GM12878 (cell line): ENCODE data around the gene RFLNA. TPM values are rescaled to one million over a fixed set of nuclear protein-coding genes. Genes with fewer than 3 reads are reported as not detected.

Source experiments
- ATAC-seq: fragments of 200-7000 bp; cut with Tn5 transposase; 3 replicates; pipeline ENCODE4 v1.9.1; 2020; ENCODE audit warnings: mild to moderate bottlenecking, moderate library complexity
- BruUV-seq: library from RNA; stranded (reverse); fragments of 400-500 nt; replicated peaks from 2 replicates; lab custom pipeline; 2021; lab: Mats Ljungman, UMichigan
- CTCF ChIA-PET: fragments of 300-600 bp; sonication (Branson Sonifier 250); formaldehyde crosslinking; extraction: SDS; loops from one replicate; lab custom pipeline; 2021; ENCODE audit warnings: inconsistent platforms; lab: Yijun Ruan, JAX
- POLR2A ChIA-PET: fragments of 350-600 bp; formaldehyde crosslinking; extraction: SDS; loops from one replicate; lab custom pipeline; 2021; ENCODE audit warnings: inconsistent platforms; lab: Charles Lee
- RAD21 ChIA-PET: fragments of 300-600 bp; sonication (Branson Sonifier 250); formaldehyde crosslinking; loops from one replicate; lab custom pipeline; 2023; ENCODE audit warnings: antibody characterized with exemption; ENCODE audit not compliant: unreplicated experiment; lab: Charles Lee
- SMC1A ChIA-PET: fragments of 300-600 bp; sonication (Branson Sonifier 250); formaldehyde crosslinking; loops from one replicate; lab custom pipeline; 2023; ENCODE audit not compliant: unreplicated experiment, uncharacterized antibody; lab: Charles Lee
- DNase-seq: peaks from one replicate; pipeline ENCODE4 v3.0.0-alpha.2; 2011; ENCODE audit warnings: low read depth, low spot score
- FAIRE-seq: peaks from 3 replicates; lab custom pipeline; 2011; peaks lifted over from hg19 to GRCh38; lab: Jason Lieb, UNC
- H2AFZ ChIP-seq: 2 replicates; pipeline ENCODE4 v1.6.0; 2011; ENCODE audit warnings: low read depth, low read length, control low read depth; ENCODE audit not compliant: control insufficient read depth
- H3K27ac ChIP-seq: 2 replicates; pipeline ENCODE4 v1.5.1; 2011; ENCODE audit warnings: control low read depth; ENCODE audit not compliant: control insufficient read depth, insufficient read depth
- H3K27me3 ChIP-seq, 2 experiments: replicated peaks in 1 of 2; 2 replicates each; pipeline versions ENCODE4 v1.6.0 to v1.6.1; 2011; ENCODE audit warnings: low read length in 1 of 2; ENCODE audit not compliant: control insufficient read depth in 2 of 2, insufficient read depth in 2 of 2
- H3K36me3 ChIP-seq, 2 experiments: 2 replicates each; pipeline ENCODE4 v1.5.1; 2011; ENCODE audit warnings: low read length in 1 of 2; ENCODE audit not compliant: control insufficient read depth in 2 of 2, insufficient read depth in 2 of 2
- H3K4me1 ChIP-seq: 2 replicates; pipeline ENCODE4 v1.6.1; 2011; ENCODE audit warnings: mild to moderate bottlenecking, low read length, moderate library complexity, mixed read lengths; ENCODE audit not compliant: control insufficient read depth, insufficient read depth
- H3K4me2 ChIP-seq: 2 replicates; pipeline ENCODE4 v1.6.0; 2011; ENCODE audit warnings: control low read depth; ENCODE audit not compliant: control insufficient read depth, insufficient read depth
- H3K4me3 ChIP-seq: fragments of 200-600 bp; sonication (generic); 2 replicates; pipeline ENCODE4 v1.5.1; 2016
- H3K79me2 ChIP-seq: 2 replicates; pipeline ENCODE4 v1.6.0; 2011; ENCODE audit warnings: low read length; ENCODE audit not compliant: control insufficient read depth, insufficient read depth
- H3K9ac ChIP-seq: 2 replicates; pipeline ENCODE4 v1.8.0; 2011; ENCODE audit warnings: low read length, control low read depth, mixed read lengths; ENCODE audit not compliant: control insufficient read depth, insufficient read depth
- H3K9me3 ChIP-seq: replicated peaks from 3 replicates; pipeline ENCODE4 v1.5.1; 2011; ENCODE audit warnings: mild to moderate bottlenecking, low read length; ENCODE audit not compliant: control insufficient read depth, insufficient read depth
- H4K20me1 ChIP-seq: 2 replicates; pipeline ENCODE4 v1.6.0; 2011; ENCODE audit not compliant: control insufficient read depth, insufficient read depth
- IRF3 ChIP-seq: fragments of 450-650 bp; IDR thresholded peaks from 2 replicates; pipeline ENCODE4 v1.6.1; 2014; ENCODE audit warnings: mild to moderate bottlenecking
- MEF2A ChIP-seq: IDR thresholded peaks from 2 replicates; pipeline ENCODE4 v1.6.1; 2011; ENCODE audit warnings: low read depth, mild to moderate bottlenecking, low read length, moderate library complexity; ENCODE audit not compliant: insufficient read depth
- MYB ChIP-seq: fragments of 150-350 bp; IDR thresholded peaks from 2 replicates; pipeline ENCODE4 v1.6.1; 2014; ENCODE audit warnings: mild to moderate bottlenecking, low read depth, low read length, borderline replicate concordance
- NFXL1 ChIP-seq: fragments of 450-650 bp; IDR thresholded peaks from 2 replicates; pipeline ENCODE4 v1.6.1; 2017; ENCODE audit warnings: antibody characterized with exemption, mild to moderate bottlenecking, borderline replicate concordance
- NRF1 ChIP-seq: conservative IDR thresholded peaks from 2 replicates; pipeline ENCODE4 v1.6.1; 2011; ENCODE audit warnings: mild to moderate bottlenecking, low read depth, low read length, improper control_type of control experiment
- PAX8 ChIP-seq: fragments of 450-650 bp; IDR thresholded peaks from 2 replicates; pipeline ENCODE4 v1.6.1; 2017; ENCODE audit warnings: mild to moderate bottlenecking, moderate library complexity
- RAD21 ChIP-seq: IDR thresholded peaks from 2 replicates; pipeline ENCODE4 v1.6.1; 2011; ENCODE audit warnings: mild to moderate bottlenecking, low read depth, low read length, moderate library complexity; ENCODE audit not compliant: insufficient read depth
- SKIL ChIP-seq: fragments of 450-650 bp; IDR thresholded peaks from 2 replicates; pipeline ENCODE4 v1.6.1; 2017; ENCODE audit warnings: mild to moderate bottlenecking, low read depth, inconsistent platforms; ENCODE audit not compliant: poor library complexity, severe bottlenecking
- SMARCA5 ChIP-seq: fragments of 450-650 bp; IDR thresholded peaks from 2 replicates; pipeline ENCODE4 v1.6.1; 2017; ENCODE audit warnings: mild to moderate bottlenecking
- SRF ChIP-seq, 2 experiments: IDR thresholded peaks; 2 replicates each; pipeline ENCODE4 v1.6.1; 2011; ENCODE audit warnings: low read depth in 2 of 2, low read length in 2 of 2, mild to moderate bottlenecking in 1 of 2, moderate library complexity in 1 of 2
- TAF1 ChIP-seq: IDR thresholded peaks from 2 replicates; pipeline ENCODE4 v1.6.1; 2011; ENCODE audit warnings: mild to moderate bottlenecking, low read depth, low read length, borderline replicate concordance
- TARDBP ChIP-seq: IDR thresholded peaks from 2 replicates; pipeline ENCODE4 v1.6.1; 2016; ENCODE audit warnings: borderline replicate concordance
- TCF12 ChIP-seq: IDR thresholded peaks from 2 replicates; pipeline ENCODE4 v1.6.1; 2011; ENCODE audit warnings: low read depth, mild to moderate bottlenecking, low read length
- USF1 ChIP-seq: IDR thresholded peaks from 2 replicates; pipeline ENCODE4 v1.6.1; 2011; ENCODE audit warnings: borderline replicate concordance, low read depth, mild to moderate bottlenecking, moderate library complexity, mixed read lengths, low read length; ENCODE audit not compliant: insufficient read depth; ENCODE audit errors: extremely low read length
- ZNF274 ChIP-seq: IDR thresholded peaks from one replicate; pipeline ENCODE4 v1.8.0; 2011; ENCODE audit not compliant: insufficient read length, insufficient read depth
- ZSCAN29 ChIP-seq: fragments of 450-650 bp; IDR thresholded peaks from 2 replicates; pipeline ENCODE4 v1.6.1; 2017; ENCODE audit warnings: mild to moderate bottlenecking, moderate library complexity
- ZZZ3 ChIP-seq: IDR thresholded peaks from 2 replicates; pipeline ENCODE4 v1.6.1; 2011; ENCODE audit warnings: low read depth; ENCODE audit not compliant: control insufficient read depth, insufficient read length
- WGBS: methylation state at CpG from one replicate; pipeline ENCODE4 v1.1.6; 2016; ENCODE audit warnings: low lambda C conversion rate; ENCODE audit not compliant: insufficient replicate concordance, insufficient coverage; ENCODE audit errors: missing lambda C conversion rate; 5-methylcytosine and 5-hydroxymethylcytosine counted together
- in situ Hi-C: fragments of 300-500 bp; cut with MboI; formaldehyde crosslinking; loops from 9 replicates; pipeline ENCODE4 v1.14.3; 2018; ENCODE audit warnings: mixed read lengths
- intact Hi-C: fragments of 100-400 bp; cut with micrococcal nuclease; formaldehyde crosslinking; loops from one replicate; pipeline ENCODE4 v1.14.2; 2022; ENCODE audit not compliant: unreplicated experiment
- polyA plus RNA-seq, 11 experiments: library from polyadenylated mRNA; depleted of rRNA in 4 of 11; unstranded in 6 of 11; stranded (reverse) in 5 of 11; fragments of >200 nt; fragmentation: Nextera tagmentation in 4 of 11; fragmentation: Illumina TruSeq in 1 of 11; extraction: Ambion mirVana in 4 of 11; extraction: Trizol in 1 of 11; gene quantifications; 1 replicate in 1 of 11; 2 replicates in 10 of 11; pipeline versions ENCODE4 v1.2.1 to v1.2.3, GENCODE V29; 2011 to 2016; ENCODE audit warnings: inconsistent platforms in 2 of 11, missing spikeins in 2 of 11, low read depth in 1 of 11
- total RNA-seq, 4 experiments: library from RNA; depleted of rRNA in 3 of 4; stranded (reverse); fragments of >200 nt in 3 of 4; fragmentation: Illumina TruSeq in 1 of 4; extraction: Trizol in 1 of 4; gene quantifications; 2 replicates each; pipeline versions ENCODE4 v1.2.1 to v1.2.3, GENCODE V29; 2013 to 2021
- TF ChIP-seq, protein P1 (sequence below): IDR thresholded peaks from 2 replicates; pipeline ENCODE4 v1.6.1; 2011; ENCODE audit warnings: mild to moderate bottlenecking, low read depth, low read length, moderate library complexity; ENCODE audit not compliant: insufficient replicate concordance

The RFLNA gene
- total and polyA plus RNA-seq, 10 of the 15 experiments (the other 5 are each of a cell fraction or from before 2014, with no cell fraction given) = 0.08 TPM; not detected in 9

GRCh38 chr12:124314766-124315165, 19.9 kb downstream of the RFLNA start:
- H3K9me3 ChIP-seq = no peaks in the 10 kb centered on the region
- no TSS peak for BruUV-seq
- no peak overlapping the region for H2AFZ ChIP-seq
- RAD21 ChIA-PET = no interaction called here
- no peaks in the 10 kb centered on the region for H3K4me1 ChIP-seq
- SMC1A ChIA-PET = interaction anchor here (1.4 kb wide), 1 partner anchor 282 kb away, joined by 4 read pairs; no protein-coding TSS in a partner anchor
- ATAC-seq = no peak
- H3K9ac ChIP-seq = no peak overlapping the region
- no peak overlapping the region for H3K4me3 ChIP-seq
- H3K79me2 ChIP-seq = no peaks in the 10 kb centered on the region
- H3K36me3 ChIP-seq = no peaks in the 10 kb centered on the region
- CTCF ChIA-PET = no interaction called here
- no peak for TF ChIP-seq RAD21
- TF ChIP-seq NRF1 = no peak
- no peak for TF ChIP-seq ZZZ3
- no peak for TF ChIP-seq PAX8
- no peak for TF ChIP-seq IRF3
- no peak for TF ChIP-seq TARDBP
- no peak for TF ChIP-seq USF1
- TF ChIP-seq SMARCA5 = no peak
- no peak for TF ChIP-seq ZNF274
- no peak for TF ChIP-seq TAF1
- no peak for TF ChIP-seq MYB
- no peak for TF ChIP-seq SRF (IDR thresholded peaks at IDR 0.05; ENCODE audit: low read depth in 2 of 2, low read length in 2 of 2)
- no peak for TF ChIP-seq MEF2A
- TF ChIP-seq SKIL = no peak
- no peak for TF ChIP-seq ZSCAN29
- TF ChIP-seq, protein P1, sequence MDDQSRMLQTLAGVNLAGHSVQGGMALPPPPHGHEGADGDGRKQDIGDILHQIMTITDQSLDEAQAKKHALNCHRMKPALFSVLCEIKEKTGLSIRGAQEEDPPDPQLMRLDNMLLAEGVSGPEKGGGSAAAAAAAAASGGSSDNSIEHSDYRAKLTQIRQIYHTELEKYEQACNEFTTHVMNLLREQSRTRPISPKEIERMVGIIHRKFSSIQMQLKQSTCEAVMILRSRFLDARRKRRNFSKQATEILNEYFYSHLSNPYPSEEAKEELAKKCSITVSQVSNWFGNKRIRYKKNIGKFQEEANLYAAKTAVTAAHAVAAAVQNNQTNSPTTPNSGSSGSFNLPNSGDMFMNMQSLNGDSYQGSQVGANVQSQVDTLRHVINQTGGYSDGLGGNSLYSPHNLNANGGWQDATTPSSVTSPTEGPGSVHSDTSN = no peak
- no peak for TF ChIP-seq TCF12
- TF ChIP-seq NFXL1 = no peak
- no peak overlapping the region for H3K27ac ChIP-seq
- no peaks in the 10 kb centered on the region for H4K20me1 ChIP-seq
- POLR2A ChIA-PET = no interaction called here
- no peak for FAIRE-seq
- no peak for DNase-seq
- in situ Hi-C loops = loop anchor here (5.0 kb wide), 1 partner anchor 272 kb away; no protein-coding TSS in a partner anchor
- H3K4me2 ChIP-seq = no peak overlapping the region
- no peaks in the 10 kb centered on the region for H3K27me3 ChIP-seq
- intact Hi-C loops = no loop called here
- 49% methylated on average over 9 of the region's 9 CpGs for WGBS
